Heart left ventricle (tissue), 16 donors: ENCODE results near the gene COX6B2. TPM values are rescaled to one million over a fixed set of nuclear protein-coding genes. Genes with fewer than 3 reads are reported as not detected.

ENCODE experiments used
- ATAC-seq, 4 donors: fragments of 200-7000 bp; cut with Tn5 transposase; one replicate each; pipeline ENCODE4 v1.9.1; 2020 to 2022; ENCODE audit warnings: moderate library complexity in 4 of 4, mild to moderate bottlenecking in 3 of 4, moderate number of reproducible peaks in 1 of 4
- DNase-seq, 5 donors: peaks; one replicate each; pipeline ENCODE4 v3.0.0-alpha.2; 2020
- H3K27ac ChIP-seq, 12 donors: fragments of 200-600 bp; sonication (generic) in 4 of 12; one replicate each; pipeline versions ENCODE4 v1.5.0 to v1.8.0; 2016 to 2022; ENCODE audit warnings: mild to moderate bottlenecking in 2 of 12
- H3K27me3 ChIP-seq, 9 donors: fragments of 200-600 bp; sonication (generic) in 2 of 9; one replicate each; pipeline versions ENCODE4 v1.5.1 to v1.8.0; 2016 to 2022; ENCODE audit warnings: mild to moderate bottlenecking in 3 of 9
- H3K36me3 ChIP-seq, 9 donors: fragments of 200-600 bp; sonication (generic) in 2 of 9; one replicate each; pipeline versions ENCODE4 v1.5.0 to v1.8.0; 2018 to 2022; ENCODE audit warnings: mild to moderate bottlenecking in 2 of 9
- H3K4me1 ChIP-seq, 12 donors: fragments of 200-600 bp; sonication (generic) in 4 of 12; one replicate each; pipeline versions ENCODE4 v1.5.0 to v1.8.0; 2016 to 2022; ENCODE audit warnings: mild to moderate bottlenecking in 3 of 12
- H3K4me3 ChIP-seq, 12 donors: fragments of 200-600 bp; sonication (generic) in 4 of 12; one replicate each; pipeline versions ENCODE4 v1.5.0 to v1.8.0; 2017 to 2022; ENCODE audit warnings: mild to moderate bottlenecking in 9 of 12, moderate library complexity in 4 of 12
- H3K9me3 ChIP-seq, 12 donors: fragments of 200-600 bp; sonication (generic) in 4 of 12; one replicate each; pipeline versions ENCODE4 v1.5.0 to v1.8.0; 2016 to 2022; ENCODE audit warnings: mild to moderate bottlenecking in 1 of 12
- CTCF ChIP-seq, 12 donors: fragments of 200-600 bp; sonication (generic) in 4 of 12; IDR thresholded peaks; one replicate each; pipeline versions ENCODE4 v1.5.0 to v1.8.0; 2018 to 2022; ENCODE audit warnings: antibody characterized with exemption in 12 of 12, mild to moderate bottlenecking in 5 of 12
- POLR2A ChIP-seq, 2 donors: fragments of 450-650 bp; IDR thresholded peaks; one replicate each; pipeline ENCODE4 v1.6.1; 2017; ENCODE audit warnings: antibody characterized with exemption in 2 of 2, mild to moderate bottlenecking in 2 of 2, moderate library complexity in 2 of 2
- WGBS, 4 donors: extraction: QIAGEN DNeasy Blood & Tissue Kit in 2 of 4; methylation state at CpG; one replicate each; pipeline versions ENCODE4 v1.1.5 to v1.1.7; 2013 to 2018; 5-methylcytosine and 5-hydroxymethylcytosine counted together
- intact Hi-C, 10 donors: fragments of 100-400 bp; cut with DNase I; formaldehyde crosslinking; loops; one replicate each; pipeline versions ENCODE4 v1.11.1 to v1.14.2; 2022
- polyA plus RNA-seq, 2 donors: library from polyadenylated mRNA; stranded (reverse); fragments of 200-250 nt; gene quantifications; one replicate each; pipeline ENCODE4 v1.2.3, GENCODE V29; 2013
- total RNA-seq, 9 donors: library from RNA; depleted of rRNA in 2 of 9; stranded (reverse); fragments of >200 nt in 2 of 9; fragmentation: NEBNext Ultra II Directional in 3 of 9; extraction: Animal tissue kit (Norgen Biotek cat#: 25700) in 3 of 9; gene quantifications; one replicate each; pipeline versions ENCODE4 v1.1.0 to v1.2.4, GENCODE V29; 2016 to 2023
- donor health status: ischemic (EF 13 %, LVEDD 7.1; RV severe dilation, severe dysfunction).
- donor health status: healthy with polysubstance abuse.
- donor health status: DM: no; HTN: yes; CAD: no.
- donor health status: DM: no; HTN: no; CAD: no.
- donor health status: ischemic (EF 25% LVEDD 6.9; RV normal size, moderate dysfunction).
- donor health status: ischemic (EF 25% LVEDD 5.7; RV mildly dilated, moderate dysfunction).
- donor health status: healthy.
- donor health status: DM: yes; HTN: yes; CAD: no.
- donor health status: ischemic (EF 35%, LVEDD 5.7; RV mildly dilated, moderate dysfunction).
- donor health status: nonischemic (EF 11% LVEDD 7.7; RV severe dilation, severe dysfunction).
- donor health status: DM: yes; HTN: yes; CAD: no.
- donor health status: PGD.
- donor health status: ischemic (EF 29% LVEDD 5.4; RV normal size, mild dysfunction).
- donor health status: nonischemic (EF 23%, LVEDD 6.1; RV moderate dilation, normal function).

COX6B2 gene
- total and polyA plus RNA-seq, 11 donors: 0.16 TPM; not detected in 10

- no peaks in the 10 kb centered on the region for H3K9me3 ChIP-seq
- 2 to 5% (median 5%) methylated on average over 30 to 44 of the region's 44 CpGs for WGBS, 4 donors
- peak overlapping the region; percentile 33 to 94 (median 72) for H3K4me3 ChIP-seq
- H3K27me3 ChIP-seq: peaks cover 0 to under 1% (median 0%) of the 10 kb centered on the region in 9 donors
- DNase-seq (no peak), ATAC-seq (no peak)
- H3K27ac ChIP-seq: peak overlapping the region; percentile 43 to 94 (median 88)
- TF ChIP-seq POLR2A (IDR thresholded peaks at IDR 0.05) (peak in 1 of 2 donors; percentile 96), CTCF (IDR thresholded peaks at IDR 0.05) (no peak)
- H3K4me1 ChIP-seq: peaks cover 0 to 29% (median 16%) of the 10 kb centered on the region in 12 donors
- intact Hi-C loops: loop anchor here in 4 of 10 donors (1.0 to 5.0 kb wide), 5 partner anchors 38 to 81 kb away; partner anchors contain the start of genes RPL28 (in 3 of the 4), PPP6R1 (in 2 of the 4), BRSK1 (in 1 of the 4) and HSPBP1 (in 1 of the 4)
- H3K36me3 ChIP-seq: peaks cover 0 to 26% (median 11%) of the 10 kb centered on the region in 9 donors
These were observed 14.4 kb downstream of the COX6B2 start for GRCh38 chr19:55339889-55340783.

- Histone ChIP-seq H3K27me3 (peaks cover 0 to 7% (median 0%) of the 10 kb centered on the region in 9 donors), H3K27ac (peak within 1 kb of the TSS; percentile 75 to 94 (median 90)), H3K36me3 (peaks cover 0 to 25% (median 11%) of the 10 kb centered on the region in 9 donors), H3K4me1 (peaks cover 0 to 29% (median 16%) of the 10 kb centered on the region in 12 donors), H3K9me3 (no peaks in the 10 kb centered on the region), H3K4me3 (peak within 1 kb of the TSS; percentile 33 to 94 (median 72))
- peak; percentile 93 to 97 (median 96) for ATAC-seq
- peak; percentile 100 for DNase-seq
- WGBS, 4 donors: 0 to 1% (median 0%) methylated on average over 44 to 63 of the region's 63 CpGs
- intact Hi-C loops: loop anchor here in 4 of 10 donors (1.0 to 5.0 kb wide), 5 partner anchors 37 to 80 kb away; partner anchors contain the start of genes RPL28 (in 3 of the 4), PPP6R1 (in 2 of the 4), BRSK1 (in 1 of the 4) and HSPBP1 (in 1 of the 4)
- TF ChIP-seq POLR2A (IDR thresholded peaks at IDR 0.05): peak in 1 of 2 donors; percentile 66
- peak in 11 of 12 donors; percentile 12 to 66 (median 35) for TF ChIP-seq CTCF (IDR thresholded peaks at IDR 0.05)
These were observed 15.2 kb downstream of the COX6B2 start, which contains the start of gene KMT5C for GRCh38 chr19:55339105-55339888. Gene KMT5C (plus strand): TSS chr19:55339876. CDS start chr19:55341937, 2,061 bp downstream.

GRCh38 chr19:55336101-55336500 lies 18.4 kb downstream of the COX6B2 start:
- H3K27ac ChIP-seq: no peak overlapping the region
- no peak for TF ChIP-seq CTCF (IDR thresholded peaks at IDR 0.05)
- TF ChIP-seq POLR2A (IDR thresholded peaks at IDR 0.05): no peak
- H3K4me3 ChIP-seq: no peak overlapping the region
- H3K36me3 ChIP-seq: no peaks in the 10 kb centered on the region
- no peak for ATAC-seq
- DNase-seq: no peak
- H3K27me3 ChIP-seq: peaks cover 0 to 12% (median 0%) of the 10 kb centered on the region in 9 donors
- WGBS, 4 donors: 76 to 84% (median 78%) methylated on average over 7 of the region's 7 CpGs
- H3K9me3 ChIP-seq: no peaks in the 10 kb centered on the region
- intact Hi-C loops: loop anchor here in 3 of 10 donors (5.0 kb wide), 2 partner anchors 34 to 54 kb away; partner anchors contain the start of genes BRSK1 (in 1 of the 3) and HSPBP1 (in 1 of the 3)
- H3K4me1 ChIP-seq: peaks cover 0 to 22% (median 11%) of the 10 kb centered on the region in 12 donors
